CD14-positive monocyte (primary cell): Measurements from ENCODE around the gene LIMK1. TPM values are rescaled to one million over a fixed set of nuclear protein-coding genes. Genes with fewer than 3 reads are reported as not detected.

Experiments
- DNase-seq, 3 donors: peaks; one replicate each; pipeline ENCODE4 v3.0.0-alpha.2; 2011 to 2022
- H2AFZ ChIP-seq: 2 replicates; pipeline ENCODE4 v1.6.0; 2012; ENCODE audit warnings: mild to moderate bottlenecking, low read depth, low read length, inconsistent platforms; ENCODE audit not compliant: insufficient read depth, poor library complexity, severe bottlenecking
- H3K27ac ChIP-seq, 2 donors: 1 replicate in 1 of 2; 2 replicates in 1 of 2; pipeline ENCODE4 v1.5.1; 2012 to 2013; ENCODE audit warnings: low read length in 2 of 2, control low read depth in 1 of 2, inconsistent platforms in 1 of 2, low read depth in 1 of 2, mild to moderate bottlenecking in 1 of 2
- H3K27me3 ChIP-seq, 2 donors: one replicate each; pipeline versions ENCODE4 v1.6.0 to v1.6.1; 2011 to 2013; ENCODE audit warnings: low read length in 2 of 2; ENCODE audit not compliant: control insufficient read depth in 2 of 2, insufficient read depth in 2 of 2
- H3K36me3 ChIP-seq, 2 donors: replicated peaks in 1 of 2; 1 replicate in 1 of 2; 2 replicates in 1 of 2; pipeline versions ENCODE4 v1.5.1 to v1.6.1; 2012 to 2013; ENCODE audit warnings: low read length in 2 of 2, control low read depth in 1 of 2, inconsistent platforms in 1 of 2, mild to moderate bottlenecking in 1 of 2; ENCODE audit not compliant: insufficient read depth in 2 of 2, control insufficient read depth in 1 of 2
- H3K4me1 ChIP-seq, 2 donors: 1 replicate in 1 of 2; 2 replicates in 1 of 2; pipeline versions ENCODE4 v1.5.1 to v1.6.1; 2012 to 2013; ENCODE audit warnings: low read length in 2 of 2, control low read depth in 1 of 2, inconsistent platforms in 1 of 2, mild to moderate bottlenecking in 1 of 2, moderate library complexity in 1 of 2; ENCODE audit not compliant: insufficient read depth in 2 of 2, control insufficient read depth in 1 of 2
- H3K4me2 ChIP-seq: replicated peaks from 2 replicates; pipeline ENCODE3; 2012; ENCODE audit warnings: low read length, moderate library complexity, mild to moderate bottlenecking; ENCODE audit not compliant: poor library complexity, severe bottlenecking; ENCODE audit errors: extremely low read depth
- H3K4me3 ChIP-seq, 3 experiments: fragments of 200-600 bp in 1 of 3; sonication (generic) in 1 of 3; replicated peaks in 1 of 3; 1 replicate in 2 of 3; 2 replicates in 1 of 3; pipeline ENCODE4 v1.5.1; 2011 to 2013; ENCODE audit warnings: low read length in 3 of 3, mild to moderate bottlenecking in 3 of 3, control low read depth in 2 of 3, low read depth in 2 of 3, inconsistent platforms in 1 of 3, moderate library complexity in 1 of 3
- H3K79me2 ChIP-seq: 2 replicates; pipeline ENCODE4 v1.6.0; 2012; ENCODE audit warnings: mild to moderate bottlenecking, control low read depth, inconsistent platforms, low read length, moderate library complexity; ENCODE audit not compliant: insufficient read depth
- H3K9ac ChIP-seq: 2 replicates; pipeline ENCODE4 v1.6.0; 2017; ENCODE audit warnings: low read length, mild to moderate bottlenecking; ENCODE audit not compliant: insufficient read depth, poor library complexity, severe bottlenecking
- H3K9me3 ChIP-seq, 2 donors: replicated peaks in 1 of 2; 1 replicate in 1 of 2; 2 replicates in 1 of 2; pipeline versions ENCODE4 v1.5.1 to v1.6.1; 2012 to 2013; ENCODE audit warnings: low read length in 2 of 2, control low read depth in 1 of 2; ENCODE audit not compliant: control insufficient read depth in 1 of 2, insufficient read depth in 1 of 2
- H4K20me1 ChIP-seq: 2 replicates; pipeline ENCODE4 v1.6.0; 2012; ENCODE audit warnings: mild to moderate bottlenecking, low read length, control low read depth, moderate library complexity; ENCODE audit not compliant: insufficient read depth
- H3K27ac Mint-ChIP-seq, 7 donors: one replicate each; pipeline ENCODE4 v1.8.0; 2020; ENCODE audit warnings: mild to moderate bottlenecking in 7 of 7, mixed read lengths in 7 of 7, moderate library complexity in 6 of 7, inconsistent platforms in 2 of 7
- H3K27me3 Mint-ChIP-seq, 3 donors: one replicate each; pipeline ENCODE4 v1.8.0; 2021 to 2022; ENCODE audit warnings: low read depth in 3 of 3, mild to moderate bottlenecking in 3 of 3, mixed read lengths in 3 of 3, moderate library complexity in 3 of 3, inconsistent platforms in 1 of 3
- H3K36me3 Mint-ChIP-seq, 2 donors: one replicate each; pipeline ENCODE4 v1.8.0; 2020; ENCODE audit warnings: mixed read lengths in 2 of 2, inconsistent platforms in 1 of 2, mild to moderate bottlenecking in 1 of 2
- H3K4me1 Mint-ChIP-seq: one replicate; pipeline ENCODE4 v1.8.0; 2020; ENCODE audit warnings: mild to moderate bottlenecking, mixed read lengths
- H3K4me3 Mint-ChIP-seq, 2 donors: one replicate each; pipeline ENCODE4 v1.8.0; 2020; ENCODE audit warnings: mild to moderate bottlenecking in 2 of 2, mixed read lengths in 2 of 2, moderate library complexity in 1 of 2
- H3K9me3 Mint-ChIP-seq, 7 donors: one replicate each; pipeline ENCODE4 v1.8.0; 2020 to 2022; ENCODE audit warnings: mixed read lengths in 7 of 7, mild to moderate bottlenecking in 6 of 7, moderate library complexity in 6 of 7, inconsistent platforms in 2 of 7
- CTCF ChIP-seq: fragments of 200-600 bp; IDR thresholded peaks from one replicate; pipeline ENCODE4 v1.8.0; 2022; ENCODE audit warnings: antibody characterized with exemption, mild to moderate bottlenecking
- WGBS: methylation state at CpG from one replicate; pipeline ENCODE4 v1.1.5; 2013; ENCODE audit warnings: missing lambda C conversion rate; ENCODE audit not compliant: insufficient coverage; 5-methylcytosine and 5-hydroxymethylcytosine counted together
- intact Hi-C, 2 donors: fragments of 100-400 bp; cut with micrococcal nuclease; formaldehyde crosslinking; loops; one replicate each; pipeline versions ENCODE4 v1.15.0 to v1.15.1; 2023
- polyA plus RNA-seq, 3 donors: library from polyadenylated mRNA; depleted of rRNA in 1 of 3; unstranded in 2 of 3; stranded (reverse) in 1 of 3; fragments of 300-500 nt in 2 of 3; fragments of >200 nt in 1 of 3; fragmentation: Illumina TruSeq in 2 of 3; gene quantifications; 1 replicate in 2 of 3; 2 replicates in 1 of 3; pipeline ENCODE4 v1.2.3, GENCODE V29; 2012 to 2021

The LIMK1 gene
- polyA plus RNA-seq, 3 donors, result 12.6 to 30.2 (median 13.9) TPM

DNA sequence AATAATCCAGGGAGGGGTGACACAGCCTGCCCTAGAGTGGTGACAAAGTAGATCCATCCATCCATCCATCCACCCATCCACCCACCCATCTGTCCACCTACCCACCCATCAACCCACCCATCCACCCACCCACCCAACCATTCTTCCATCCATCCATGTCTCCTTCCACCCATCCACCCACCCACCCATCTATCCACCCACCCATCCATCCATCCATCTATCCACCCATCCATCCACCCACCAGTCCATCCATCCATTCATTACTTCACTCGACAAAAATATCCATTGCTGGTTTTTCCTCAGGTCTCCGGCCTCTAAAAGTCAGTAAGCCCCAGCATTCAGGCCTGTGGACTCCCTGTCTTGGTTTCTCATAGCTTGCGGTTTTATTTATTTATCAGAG, 12.5 kb upstream of the LIMK1 start:
- no peak for DNase-seq

GRCh38 chr7:74074770-74075169, 8.8 kb upstream of the LIMK1 start:
- H2AFZ ChIP-seq, result no peak overlapping the region
- no peaks in the 10 kb centered on the region for H3K36me3 ChIP-seq
- Mint-ChIP-seq H3K27ac (no peak overlapping the region), H3K9me3 (peaks cover 0 to 5% (median 0%) of the 10 kb centered on the region in 7 donors), H3K4me3 (no peak overlapping the region), H3K27me3 (no peaks in the 10 kb centered on the region), H3K4me1 (no peaks in the 10 kb centered on the region), H3K36me3 (no peaks in the 10 kb centered on the region)
- intact Hi-C loops, result no loop called here
- no peak overlapping the region for H3K4me3 ChIP-seq
- no CpG with 5 or more reads among the region's 1 CpG for WGBS
- no peaks in the 10 kb centered on the region for H4K20me1 ChIP-seq
- no peak for TF ChIP-seq CTCF
- H3K79me2 ChIP-seq, result no peaks in the 10 kb centered on the region
- DNase-seq, result no peak
- no peaks in the 10 kb centered on the region for H3K9me3 ChIP-seq
- H3K27ac ChIP-seq, result no peak overlapping the region
- no peak overlapping the region for H3K4me2 ChIP-seq
- H3K9ac ChIP-seq, result no peak overlapping the region
- H3K27me3 ChIP-seq, result no peaks in the 10 kb centered on the region
- H3K4me1 ChIP-seq, result no peaks in the 10 kb centered on the region

More for the DNA sequence above, 12.5 kb upstream of the LIMK1 start:
- H3K9ac ChIP-seq, result no peak overlapping the region
- H2AFZ ChIP-seq, result no peak overlapping the region
- Mint-ChIP-seq H3K9me3 (peaks cover 0 to 5% (median 0%) of the 10 kb centered on the region in 7 donors), H3K4me3 (no peak overlapping the region), H3K27ac (no peak overlapping the region), H3K27me3 (peaks cover 0 to 5% (median 0%) of the 10 kb centered on the region in 3 donors), H3K4me1 (no peaks in the 10 kb centered on the region), H3K36me3 (no peaks in the 10 kb centered on the region)
- H4K20me1 ChIP-seq, result no peaks in the 10 kb centered on the region
- no peaks in the 10 kb centered on the region for H3K79me2 ChIP-seq
- WGBS, result 100% methylated on average over 2 of the region's 3 CpGs
- H3K4me1 ChIP-seq, result no peaks in the 10 kb centered on the region
- TF ChIP-seq CTCF, result no peak
- H3K9me3 ChIP-seq, result no peaks in the 10 kb centered on the region
- intact Hi-C loops, result no loop called here
- no peaks in the 10 kb centered on the region for H3K36me3 ChIP-seq
- H3K27me3 ChIP-seq, result no peaks in the 10 kb centered on the region
- H3K4me3 ChIP-seq, result no peak overlapping the region
- H3K27ac ChIP-seq, result no peak overlapping the region
- H3K4me2 ChIP-seq, result no peak overlapping the region
